ENCODE results near the gene CNOT2. TPM values are rescaled to one million over a fixed set of nuclear protein-coding genes. Genes with fewer than 3 reads are reported as not detected.

The CNOT2 gene
- total RNA-seq, 1 donor from 2014 or later: 48.7 TPM

DNA sequence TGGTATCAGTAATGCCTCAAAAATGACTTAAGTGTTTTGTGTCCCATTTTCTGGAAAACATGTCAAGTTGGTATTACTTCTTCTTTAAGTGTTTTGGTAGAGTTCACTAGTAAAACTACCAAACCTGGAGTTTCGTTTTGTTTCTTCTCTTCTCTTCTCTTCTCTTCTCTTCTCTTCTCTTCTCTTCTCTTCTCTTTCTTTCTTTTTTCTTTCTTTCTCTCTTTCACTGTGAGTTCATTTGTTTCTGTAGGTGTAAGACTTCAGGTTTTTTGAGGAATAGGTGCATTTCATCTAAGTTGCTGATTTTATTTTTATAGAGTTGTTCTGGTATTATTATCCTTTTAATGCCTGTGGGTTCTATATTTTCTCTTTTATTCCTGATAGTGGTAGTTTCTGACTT lies 21.9 kb downstream of the CNOT2 start:
- H3K9me3 Mint-ChIP-seq (ENCODE audit: low read depth): peaks cover 6% of the 10 kb centered on the region
- TF ChIP-seq, protein P1, sequence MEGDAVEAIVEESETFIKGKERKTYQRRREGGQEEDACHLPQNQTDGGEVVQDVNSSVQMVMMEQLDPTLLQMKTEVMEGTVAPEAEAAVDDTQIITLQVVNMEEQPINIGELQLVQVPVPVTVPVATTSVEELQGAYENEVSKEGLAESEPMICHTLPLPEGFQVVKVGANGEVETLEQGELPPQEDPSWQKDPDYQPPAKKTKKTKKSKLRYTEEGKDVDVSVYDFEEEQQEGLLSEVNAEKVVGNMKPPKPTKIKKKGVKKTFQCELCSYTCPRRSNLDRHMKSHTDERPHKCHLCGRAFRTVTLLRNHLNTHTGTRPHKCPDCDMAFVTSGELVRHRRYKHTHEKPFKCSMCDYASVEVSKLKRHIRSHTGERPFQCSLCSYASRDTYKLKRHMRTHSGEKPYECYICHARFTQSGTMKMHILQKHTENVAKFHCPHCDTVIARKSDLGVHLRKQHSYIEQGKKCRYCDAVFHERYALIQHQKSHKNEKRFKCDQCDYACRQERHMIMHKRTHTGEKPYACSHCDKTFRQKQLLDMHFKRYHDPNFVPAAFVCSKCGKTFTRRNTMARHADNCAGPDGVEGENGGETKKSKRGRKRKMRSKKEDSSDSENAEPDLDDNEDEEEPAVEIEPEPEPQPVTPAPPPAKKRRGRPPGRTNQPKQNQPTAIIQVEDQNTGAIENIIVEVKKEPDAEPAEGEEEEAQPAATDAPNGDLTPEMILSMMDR (IDR thresholded peaks at IDR 0.05): no peak
- no peaks in the 10 kb centered on the region for H3K27me3 Mint-ChIP-seq (ENCODE audit: low read depth)
- no peak overlapping the region for H3K4me3 Mint-ChIP-seq (ENCODE audit: unreplicated experiment)
- DNase-seq (ENCODE audit: low spot score): no peak
- peaks cover 3% of the 10 kb centered on the region for H3K36me3 Mint-ChIP-seq (ENCODE audit: low read depth)
- H3K27ac Mint-ChIP-seq (ENCODE audit: unreplicated experiment): no peak overlapping the region
- peaks cover 40% of the 10 kb centered on the region for H3K4me1 Mint-ChIP-seq (ENCODE audit: low read depth)

DNA sequence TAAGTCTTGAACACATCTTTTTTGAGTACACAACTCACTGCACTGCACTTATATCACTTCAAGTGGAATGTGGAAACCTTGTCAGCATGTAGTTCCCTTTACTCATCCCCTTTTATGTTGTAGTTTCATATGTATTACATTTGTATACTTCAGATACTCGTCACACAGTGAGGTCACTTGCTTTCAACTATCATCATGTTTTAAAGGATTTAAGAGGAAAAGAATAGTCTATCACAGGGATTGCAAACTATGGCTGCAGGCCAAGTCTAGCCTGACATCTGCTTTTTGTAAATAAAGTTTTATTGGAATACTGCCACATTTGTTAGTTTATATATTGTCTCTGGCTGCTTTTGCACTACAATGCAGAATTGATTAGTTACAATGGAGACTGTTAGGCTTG lies 24.3 kb downstream of the CNOT2 start:
- Mint-ChIP-seq H3K4me3 (ENCODE audit: unreplicated experiment) (no peak overlapping the region), H3K36me3 (ENCODE audit: low read depth) (peaks cover 3% of the 10 kb centered on the region), H3K9me3 (ENCODE audit: low read depth) (peaks cover 6% of the 10 kb centered on the region), H3K27me3 (ENCODE audit: low read depth) (no peaks in the 10 kb centered on the region), H3K27ac (ENCODE audit: unreplicated experiment) (peak overlapping the region; percentile 60), H3K4me1 (ENCODE audit: low read depth) (peaks cover 55% of the 10 kb centered on the region)
- no peak for DNase-seq (ENCODE audit: low spot score)
- TF ChIP-seq, protein P1 (IDR thresholded peaks at IDR 0.05): no peak

DNA sequence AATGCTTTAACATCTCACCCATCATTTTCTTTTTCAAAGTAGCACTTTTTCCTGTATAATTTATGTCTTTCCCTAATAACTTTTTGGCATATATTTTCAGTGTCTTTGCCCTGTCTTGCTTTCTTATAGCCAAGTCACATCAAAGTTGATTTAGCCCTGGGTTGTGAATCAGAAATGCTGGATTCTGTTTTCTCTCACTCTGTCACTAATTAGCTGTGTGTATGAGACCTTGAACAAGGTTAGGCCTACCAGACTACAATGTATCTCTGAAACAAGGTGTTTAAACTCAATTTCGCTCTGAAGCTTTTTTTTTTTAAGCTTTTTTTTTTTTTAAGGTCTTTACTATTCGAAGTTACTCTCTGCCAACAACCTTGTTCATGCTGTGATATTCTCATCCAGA lies 25.7 kb downstream of the CNOT2 start:
- TF ChIP-seq, protein P1 (IDR thresholded peaks at IDR 0.05): no peak
- no peaks in the 10 kb centered on the region for H3K36me3 Mint-ChIP-seq (ENCODE audit: low read depth)
- no peak overlapping the region for H3K27ac Mint-ChIP-seq (ENCODE audit: unreplicated experiment)
- H3K27me3 Mint-ChIP-seq (ENCODE audit: low read depth): no peaks in the 10 kb centered on the region
- H3K9me3 Mint-ChIP-seq (ENCODE audit: low read depth): no peaks in the 10 kb centered on the region
- DNase-seq (ENCODE audit: low spot score): no peak
- no peak overlapping the region for H3K4me3 Mint-ChIP-seq (ENCODE audit: unreplicated experiment)
- H3K4me1 Mint-ChIP-seq (ENCODE audit: low read depth): peaks cover 64% of the 10 kb centered on the region

DNA sequence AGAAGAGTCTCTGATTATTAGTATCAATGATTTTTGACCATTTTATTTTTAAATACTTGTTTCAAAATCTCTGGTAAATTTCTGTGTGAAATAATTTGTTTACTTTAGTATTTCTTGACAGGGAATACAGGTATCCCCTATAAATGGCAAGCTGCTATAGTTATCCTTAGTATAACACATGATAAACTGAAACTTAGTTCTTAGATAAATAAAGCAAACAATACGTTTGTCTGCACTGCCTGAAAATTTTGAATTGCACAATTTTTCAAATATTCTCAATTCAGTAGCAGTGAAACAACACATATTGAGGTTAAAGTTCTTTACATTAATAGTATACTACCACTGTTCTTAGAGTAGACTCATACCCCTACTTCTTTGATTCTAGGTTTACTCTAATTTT lies 26.9 kb downstream of the CNOT2 start:
- Mint-ChIP-seq H3K9me3 (ENCODE audit: low read depth) (no peaks in the 10 kb centered on the region), H3K36me3 (ENCODE audit: low read depth) (no peaks in the 10 kb centered on the region), H3K27me3 (ENCODE audit: low read depth) (no peaks in the 10 kb centered on the region), H3K4me3 (ENCODE audit: unreplicated experiment) (no peak overlapping the region), H3K4me1 (ENCODE audit: low read depth) (peaks cover 62% of the 10 kb centered on the region), H3K27ac (ENCODE audit: unreplicated experiment) (no peak overlapping the region)
- TF ChIP-seq, protein P1 (IDR thresholded peaks at IDR 0.05): no peak
- DNase-seq (ENCODE audit: low spot score): no peak

DNA sequence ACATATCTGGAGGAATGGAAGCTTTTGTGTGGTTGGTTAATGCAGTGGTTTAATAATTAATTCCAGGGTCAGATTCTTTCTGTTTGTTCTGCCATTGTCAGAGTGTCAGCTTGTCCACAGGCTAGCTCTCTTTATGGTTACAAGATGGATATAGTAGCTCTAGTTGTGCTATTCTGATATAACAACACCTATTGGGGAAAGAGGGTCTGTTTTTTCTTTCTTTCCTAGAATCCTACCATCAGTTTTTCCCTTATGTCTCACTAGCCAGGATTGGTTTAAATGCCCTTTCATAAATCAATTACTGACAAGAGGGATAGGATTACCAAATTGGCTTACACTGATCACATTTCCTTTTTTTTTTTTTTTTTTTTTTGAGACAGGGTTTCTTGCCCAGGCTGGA lies 27.8 kb downstream of the CNOT2 start:
- TF ChIP-seq, protein P1 (IDR thresholded peaks at IDR 0.05): no peak
- Mint-ChIP-seq H3K4me1 (ENCODE audit: low read depth) (peaks cover 66% of the 10 kb centered on the region), H3K27ac (ENCODE audit: unreplicated experiment) (no peak overlapping the region), H3K9me3 (ENCODE audit: low read depth) (no peaks in the 10 kb centered on the region), H3K27me3 (ENCODE audit: low read depth) (no peaks in the 10 kb centered on the region), H3K4me3 (ENCODE audit: unreplicated experiment) (no peak overlapping the region), H3K36me3 (ENCODE audit: low read depth) (no peaks in the 10 kb centered on the region)
- no peak for DNase-seq (ENCODE audit: low spot score)
